ENCODE data around the gene RFC1.
"Not testable (repeated sequence)": the region's sequence is repeated elsewhere in the genome, so short reads cannot be mapped to it uniquely, and the experiment has no call there.

RFC1 gene

GRCh38 chr4:39295784-39296183 is 70.4 kb downstream of the RFC1 start:
- DNase-seq, result no peak

GRCh38 chr4:39292433-39292832 is 73.7 kb downstream of the RFC1 start:
- not testable (repeated sequence) for DNase-seq

GRCh38 chr4:39291686-39292085 is 74.5 kb downstream of the RFC1 start:
- DNase-seq, result no peak

- no peak for DNase-seq
Measured at GRCh38 chr4:39287223-39287622, 78.9 kb downstream of the RFC1 start.

- DNase-seq, result no peak
Measured at GRCh38 chr4:39286263-39286662, 79.9 kb downstream of the RFC1 start.

- DNase-seq, result no peak
Measured at GRCh38 chr4:39285853-39286252, 80.3 kb downstream of the RFC1 start.

GRCh38 chr4:39285111-39285795 is 80.9 kb downstream of the RFC1 start:
- no peak for DNase-seq

GRCh38 chr4:39280770-39281169 is 85.4 kb downstream of the RFC1 start:
- no peak for DNase-seq

- no peak for DNase-seq
Measured at GRCh38 chr4:39279416-39279815, 86.7 kb downstream of the RFC1 start.

- DNase-seq, result no peak
Measured at GRCh38 chr4:39278476-39278875, 87.7 kb downstream of the RFC1 start.

GRCh38 chr4:39277661-39278060 is 88.5 kb downstream of the RFC1 start:
- not testable (repeated sequence) for DNase-seq

- no peak for DNase-seq
Measured at GRCh38 chr4:39274503-39274902, 91.7 kb downstream of the RFC1 start.

- no peak for DNase-seq
Measured at GRCh38 chr4:39263895-39264294, 102.3 kb downstream of the RFC1 start.

- no peak for DNase-seq
Measured at GRCh38 chr4:39259571-39260330, 106.4 kb downstream of the RFC1 start.

GRCh38 chr4:39256436-39256835 is 109.7 kb downstream of the RFC1 start:
- no peak for DNase-seq

GRCh38 chr4:39255871-39256270 is 110.3 kb downstream of the RFC1 start:
- DNase-seq, result no peak

- DNase-seq, result no peak
Measured at GRCh38 chr4:39255266-39255665, 110.9 kb downstream of the RFC1 start.

- DNase-seq, result no peak
Measured at GRCh38 chr4:39243462-39243861, 122.7 kb downstream of the RFC1 start.
